ENCODE data around the gene SRD5A1.

DNA sequence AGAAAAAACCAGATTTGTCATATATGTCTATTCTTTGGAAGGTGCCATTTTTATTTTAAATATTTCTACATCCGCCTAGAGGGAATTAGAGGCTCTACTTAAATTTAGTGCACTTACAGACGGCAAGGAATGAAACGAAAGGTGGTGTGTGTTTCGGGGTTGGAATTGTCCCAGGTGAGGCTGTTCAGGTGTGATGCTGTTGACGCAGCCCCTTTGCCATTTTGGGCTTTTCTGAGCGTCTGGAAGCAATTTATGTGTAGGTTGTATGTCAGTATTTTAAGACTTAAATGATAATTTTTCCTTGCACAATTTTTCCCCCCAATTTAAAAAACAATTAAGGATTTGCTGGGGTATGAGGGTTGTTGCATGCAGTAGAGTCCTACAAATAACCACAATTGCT, 82.0 kb downstream of the SRD5A1 start:
- TF ChIP-seq, protein P1, sequence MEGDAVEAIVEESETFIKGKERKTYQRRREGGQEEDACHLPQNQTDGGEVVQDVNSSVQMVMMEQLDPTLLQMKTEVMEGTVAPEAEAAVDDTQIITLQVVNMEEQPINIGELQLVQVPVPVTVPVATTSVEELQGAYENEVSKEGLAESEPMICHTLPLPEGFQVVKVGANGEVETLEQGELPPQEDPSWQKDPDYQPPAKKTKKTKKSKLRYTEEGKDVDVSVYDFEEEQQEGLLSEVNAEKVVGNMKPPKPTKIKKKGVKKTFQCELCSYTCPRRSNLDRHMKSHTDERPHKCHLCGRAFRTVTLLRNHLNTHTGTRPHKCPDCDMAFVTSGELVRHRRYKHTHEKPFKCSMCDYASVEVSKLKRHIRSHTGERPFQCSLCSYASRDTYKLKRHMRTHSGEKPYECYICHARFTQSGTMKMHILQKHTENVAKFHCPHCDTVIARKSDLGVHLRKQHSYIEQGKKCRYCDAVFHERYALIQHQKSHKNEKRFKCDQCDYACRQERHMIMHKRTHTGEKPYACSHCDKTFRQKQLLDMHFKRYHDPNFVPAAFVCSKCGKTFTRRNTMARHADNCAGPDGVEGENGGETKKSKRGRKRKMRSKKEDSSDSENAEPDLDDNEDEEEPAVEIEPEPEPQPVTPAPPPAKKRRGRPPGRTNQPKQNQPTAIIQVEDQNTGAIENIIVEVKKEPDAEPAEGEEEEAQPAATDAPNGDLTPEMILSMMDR (IDR thresholded peaks at IDR 0.05) = no peak
- no peak for TF ChIP-seq POLR2A (IDR thresholded peaks at IDR 0.05)
